CD4-positive, alpha-beta T cell treated with Interleukin-4 for 4 hours (primary cell): ENCODE results near the gene FTH1.
"Not testable (repeated sequence)": the region's sequence is repeated elsewhere in the genome, so short reads cannot be mapped to it uniquely, and the experiment has no call there.

Experiments used
- DNase-seq: peaks from one replicate; pipeline ENCODE4 v3.0.0-alpha.2; 2020

The FTH1 gene

DNA sequence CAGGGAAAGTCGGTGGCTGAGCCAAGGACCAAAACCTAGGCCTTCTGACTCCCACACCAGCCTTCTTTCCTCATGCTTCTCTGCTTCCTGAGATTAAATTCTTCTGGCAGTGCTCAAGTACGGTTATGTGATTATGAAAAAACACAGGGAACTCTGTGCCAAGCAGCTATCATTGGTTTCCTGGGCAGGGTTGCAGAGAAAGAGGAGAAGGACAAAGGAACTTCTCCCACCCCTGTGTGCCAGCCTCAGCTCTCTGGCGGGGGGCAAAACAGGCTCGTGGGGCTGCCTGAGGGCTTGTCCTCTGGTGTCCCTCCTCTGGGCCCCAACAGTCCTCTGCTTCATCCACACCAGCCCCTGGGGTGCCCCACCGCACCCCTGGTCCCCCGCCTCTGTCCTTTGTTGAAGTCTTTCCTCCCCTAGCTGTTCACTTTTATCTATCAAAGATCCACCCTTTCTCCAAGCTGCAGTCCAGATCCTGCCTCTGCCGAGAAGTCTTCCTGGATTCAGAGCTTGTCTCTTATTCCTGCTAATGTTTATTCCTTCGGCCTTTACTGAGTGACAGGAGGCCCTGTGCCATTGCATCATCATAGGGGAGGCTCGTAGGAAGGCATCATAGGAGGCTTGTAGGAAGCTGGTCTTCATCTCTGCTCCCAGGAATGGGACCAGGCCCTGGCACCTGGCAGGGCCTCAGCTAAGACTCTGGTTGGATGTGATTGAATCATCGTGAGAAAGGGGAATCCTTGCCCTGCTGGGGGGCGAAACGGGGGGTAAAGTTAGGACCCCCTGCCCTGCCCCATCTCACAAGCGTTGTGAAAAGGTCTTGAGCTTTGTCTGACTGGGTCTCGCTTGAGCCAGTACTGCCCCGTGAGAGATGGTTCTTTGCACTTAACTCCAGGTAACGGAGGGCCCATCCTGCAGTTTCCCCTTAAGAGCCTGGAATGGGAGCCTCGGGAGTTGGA is 11.5 kb upstream of the FTH1 start:
- DNase-seq = no peak

DNA sequence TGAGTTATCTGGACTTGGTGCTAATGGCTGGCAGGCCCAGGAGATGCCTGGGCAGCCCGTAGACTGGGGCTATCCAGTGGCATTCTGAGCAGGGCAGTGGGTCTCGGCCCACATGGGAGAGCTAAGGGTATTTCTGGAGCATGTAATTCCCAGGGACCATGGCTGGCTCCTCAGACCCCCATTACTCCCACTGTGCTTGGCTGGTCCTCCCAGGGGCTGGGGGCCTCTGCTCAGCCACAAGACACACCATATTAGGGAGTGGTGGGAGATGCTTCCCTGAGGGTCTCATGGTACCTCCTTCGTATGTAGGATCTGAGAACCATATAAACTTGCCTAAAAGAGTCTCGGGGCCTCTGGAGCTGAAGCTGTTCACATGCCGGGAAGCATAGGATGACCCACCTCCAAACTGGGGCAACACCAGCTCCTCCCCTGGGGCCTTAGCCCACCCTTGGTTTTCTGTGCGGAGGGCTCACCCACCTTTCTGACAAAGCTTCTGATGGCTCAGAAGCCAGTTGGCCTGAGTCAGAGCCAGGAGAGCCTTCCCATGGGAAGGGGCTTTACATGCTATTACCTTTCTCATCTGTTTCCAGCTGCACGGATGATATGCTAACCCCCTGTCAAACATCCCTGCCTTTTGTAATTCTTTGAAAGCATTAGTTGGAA is 9.5 kb upstream of the FTH1 start:
- DNase-seq = no peak

GRCh38 chr11:61976420-61976800 is 9.0 kb upstream of the FTH1 start:
- DNase-seq = no peak

DNA sequence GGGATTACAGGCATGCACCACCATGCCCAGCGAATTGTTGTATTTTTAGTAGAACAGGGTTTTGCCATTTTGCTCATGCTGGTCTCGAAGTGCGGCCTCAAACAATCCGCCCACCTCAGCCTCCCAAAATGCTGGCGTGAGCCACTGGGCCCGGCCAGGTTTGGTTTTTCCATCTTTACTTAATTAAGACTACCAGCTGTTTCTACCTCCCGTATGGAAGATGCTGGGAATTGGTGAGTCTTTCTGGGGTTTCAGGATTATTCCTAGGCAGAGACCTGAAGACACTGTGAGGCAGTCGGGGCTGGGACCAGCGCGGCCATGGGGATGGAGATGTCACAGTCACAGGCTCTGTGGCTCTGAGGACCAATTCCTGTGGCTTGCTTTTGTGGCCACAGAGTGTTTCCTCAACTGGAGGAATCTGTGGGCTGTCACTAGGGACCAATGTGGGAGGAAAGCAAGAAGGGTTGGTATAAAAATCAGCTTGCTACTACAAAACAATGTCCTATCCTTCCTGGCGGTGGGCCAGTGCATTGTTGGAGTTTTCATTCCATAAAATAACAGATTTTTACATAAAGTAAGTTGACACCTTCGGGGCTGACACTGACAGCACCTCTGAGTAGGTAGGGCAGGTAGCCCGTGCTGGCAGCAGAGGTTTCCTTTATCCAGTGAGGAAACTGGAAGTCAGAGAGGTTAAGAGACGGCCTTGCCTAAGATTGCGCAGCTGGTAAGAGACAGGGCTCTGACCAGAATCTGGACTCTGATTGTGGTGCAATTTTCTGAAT is 8.4 kb upstream of the FTH1 start:
- DNase-seq = no peak

GRCh38 chr11:61974766-61975631 is 7.6 kb upstream of the FTH1 start:
- DNase-seq = no peak

- DNase-seq = no peak
These were observed 6.2 kb upstream of the FTH1 start for GRCh38 chr11:61973476-61974162.

GRCh38 chr11:61972672-61973475 is 5.4 kb upstream of the FTH1 start:
- DNase-seq = no peak

- no peak for DNase-seq
These were observed 4.8 kb upstream of the FTH1 start for GRCh38 chr11:61972112-61972671.

- peak; percentile 39 for DNase-seq
These were observed 4.0 kb upstream of the FTH1 start for GRCh38 chr11:61971248-61972111.

DNA sequence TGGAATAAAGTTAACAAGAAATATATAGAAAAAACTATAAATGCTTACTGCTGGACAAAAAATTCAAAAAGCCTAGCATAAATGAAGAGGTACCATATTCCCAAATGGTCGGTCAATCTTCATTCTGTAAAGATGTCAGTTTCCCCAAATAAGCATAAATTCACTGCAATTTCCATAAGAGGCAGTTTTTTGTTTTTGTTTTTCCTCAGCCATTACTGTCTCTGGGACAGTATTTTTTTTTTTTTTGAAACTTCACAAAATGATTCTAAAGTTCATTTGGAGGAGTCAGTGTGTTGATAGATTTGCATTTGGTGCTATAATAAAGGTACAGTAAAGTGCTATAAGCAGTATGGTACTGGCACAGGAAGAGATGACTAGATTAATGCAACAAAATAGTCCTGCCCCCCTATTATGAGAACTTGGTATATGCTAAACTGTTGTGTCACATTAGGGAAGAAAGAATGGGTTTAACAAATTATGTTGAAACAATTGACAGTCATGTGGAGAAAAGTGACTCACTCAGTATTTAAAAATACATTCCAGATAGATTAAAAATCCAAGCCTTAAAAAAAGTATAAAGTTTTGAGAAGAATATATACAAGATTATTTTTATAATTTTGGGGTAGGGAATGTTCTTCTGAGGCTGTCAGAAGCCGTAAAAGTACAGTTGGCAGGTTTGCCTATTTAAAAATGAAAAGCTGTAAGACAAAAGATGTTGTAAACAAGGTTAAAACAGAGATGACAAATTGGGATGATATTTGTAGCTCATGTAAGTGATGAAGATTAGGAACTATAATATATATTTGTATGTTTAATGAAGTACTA is 2.6 kb upstream of the FTH1 start:
- DNase-seq = peak; percentile 33

DNA sequence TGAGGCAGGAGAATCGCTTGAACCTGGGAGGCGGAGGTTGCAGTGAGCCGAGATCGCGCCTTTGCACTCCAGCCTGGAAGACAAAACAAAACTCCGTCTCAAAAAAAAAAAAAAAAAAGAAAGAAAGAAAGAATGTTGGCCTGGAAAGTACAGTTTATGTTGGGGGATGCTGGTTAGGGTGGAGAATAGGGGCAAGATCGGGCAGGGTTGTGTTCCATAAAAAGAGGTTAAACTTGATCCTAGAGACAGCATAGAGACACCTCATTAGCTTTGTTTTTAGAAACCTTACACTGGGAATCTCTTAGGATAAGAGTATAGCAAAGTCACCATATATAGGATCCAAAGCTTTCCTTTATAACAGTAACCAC is 1.9 kb upstream of the FTH1 start:
- DNase-seq = no peak

- no peak for DNase-seq
These were observed 1.4 kb upstream of the FTH1 start for GRCh38 chr11:61968758-61969390.

DNA sequence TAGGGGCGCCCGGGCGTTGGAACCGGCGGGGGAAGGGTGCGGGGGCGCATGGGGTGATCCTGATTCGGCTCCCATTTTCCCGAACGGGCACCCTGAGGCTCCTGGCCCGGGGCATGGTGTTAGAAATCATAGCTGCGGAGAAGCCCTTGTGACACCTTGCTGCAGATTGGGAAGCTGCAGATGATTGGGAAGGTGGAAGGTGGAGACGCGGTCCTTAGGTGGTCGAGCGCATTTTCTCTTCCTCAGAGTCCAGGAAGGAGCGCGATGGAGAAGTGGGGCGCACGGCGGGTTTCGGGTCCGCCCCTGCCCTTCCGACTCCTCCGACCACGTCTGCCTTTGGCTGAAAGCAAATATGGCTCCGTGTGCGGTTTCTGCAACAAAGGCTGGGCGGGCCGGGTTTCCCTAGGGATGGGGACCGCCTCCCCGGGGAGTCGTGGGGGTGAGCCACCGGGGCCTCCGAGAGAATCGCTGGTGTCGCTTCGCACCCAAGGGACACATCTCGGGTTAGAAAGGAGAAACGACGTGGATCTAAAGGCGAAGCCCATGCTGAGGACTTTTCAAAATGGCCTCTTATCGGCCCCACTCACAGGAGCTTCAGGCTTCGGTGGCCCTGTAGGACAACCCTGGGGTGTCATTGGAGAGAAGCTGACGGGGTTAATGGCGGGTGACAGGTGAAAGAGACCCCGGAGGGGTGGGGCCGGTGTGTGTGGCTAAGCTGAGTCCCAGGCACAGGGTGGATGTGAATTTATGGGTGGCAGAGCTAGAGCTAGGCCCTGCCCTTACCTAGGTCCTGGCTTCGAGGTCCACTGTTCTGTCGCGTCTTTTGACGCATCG is 707 bp upstream of the FTH1 start:
- DNase-seq = peak; percentile 33

- DNase-seq = peak; percentile 27
These were observed 709 bp downstream of the FTH1 start for GRCh38 chr11:61966734-61967115.

DNA sequence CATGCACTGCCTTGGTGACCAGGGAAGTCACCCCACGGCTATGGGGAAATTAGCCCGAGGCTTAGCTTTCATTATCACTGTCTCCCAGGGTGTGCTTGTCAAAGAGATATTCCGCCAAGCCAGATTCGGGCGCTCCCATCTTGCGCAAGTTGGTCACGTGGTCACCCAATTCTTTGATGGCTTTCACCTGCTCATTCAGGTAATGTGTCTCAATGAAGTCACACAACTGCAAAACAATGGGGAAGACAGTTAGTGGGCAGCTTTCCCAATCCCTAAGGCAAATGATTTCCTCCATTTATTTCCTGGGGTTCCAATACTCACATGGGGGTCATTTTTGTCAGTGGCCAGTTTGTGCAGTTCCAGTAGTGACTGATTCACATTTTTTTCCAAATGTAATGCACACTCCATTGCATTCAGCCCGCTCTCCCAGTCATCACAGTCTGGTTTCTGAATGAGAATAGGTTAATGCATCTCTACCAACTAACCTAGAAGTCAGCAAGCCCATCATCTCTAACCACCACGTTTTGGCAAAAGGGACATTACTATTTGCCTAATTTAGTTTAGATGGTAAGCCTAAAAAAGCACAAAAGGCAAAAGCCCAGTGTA is 2.7 kb downstream of the FTH1 start:
- not testable (repeated sequence) for DNase-seq

DNA sequence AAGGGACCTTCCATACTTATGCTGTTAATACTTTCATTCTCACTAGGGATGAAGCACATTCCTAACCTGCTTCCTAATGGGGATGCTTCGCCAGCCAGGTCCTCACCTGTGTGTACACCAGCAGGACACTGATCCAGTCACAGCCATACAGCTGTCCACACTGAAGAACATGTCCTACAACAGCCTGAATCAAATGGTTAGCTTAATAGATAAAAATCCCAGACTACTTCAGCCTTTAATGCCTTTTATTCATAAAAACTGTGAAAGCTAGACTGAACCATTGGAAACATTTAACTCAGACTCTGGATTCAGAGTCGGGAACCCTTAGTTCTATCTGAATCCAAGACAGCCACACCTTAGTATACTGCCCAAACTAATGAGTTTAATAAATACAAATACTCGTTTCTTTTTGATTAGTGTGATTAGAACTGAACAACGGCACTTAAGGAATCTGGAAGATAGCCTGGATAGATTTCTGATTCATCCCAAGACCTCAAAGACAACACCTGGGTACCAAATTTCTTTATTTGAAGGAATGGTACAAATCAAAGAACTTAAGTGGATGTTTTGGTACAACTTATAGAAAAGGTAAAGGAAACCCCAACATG is 3.3 kb downstream of the FTH1 start:
- no peak for DNase-seq
